ENCODE results near the gene GFRAL. TPM values are rescaled to one million over a fixed set of nuclear protein-coding genes. Genes with fewer than 3 reads are reported as not detected.

The GFRAL gene
- total RNA-seq, 2 experiments from 2014 or later = not detected

DNA sequence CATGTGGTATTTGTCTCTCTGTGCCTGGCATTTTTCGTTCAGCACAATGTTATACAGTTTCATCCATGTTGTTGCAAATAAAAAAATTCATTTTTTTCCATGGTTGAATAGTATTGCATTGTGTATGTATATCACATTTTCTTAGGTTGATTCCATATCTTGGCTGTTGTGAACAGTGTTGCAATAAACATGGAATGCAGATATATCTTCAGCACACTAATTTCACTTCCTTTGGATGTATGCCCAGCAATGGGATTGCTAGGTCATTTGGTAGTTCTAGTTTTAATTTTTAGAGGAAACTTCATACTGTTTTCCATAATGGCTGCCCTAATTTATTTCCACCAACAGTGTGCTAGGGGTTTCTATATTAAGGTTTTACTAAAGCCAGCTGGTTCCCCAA, 52.6 kb downstream of the GFRAL start:
- POLR2A ChIA-PET = no interaction called here
- Mint-ChIP-seq H3K27me3 (no peaks in the 10 kb centered on the region), H3K36me3 (ENCODE audit: low read depth) (no peaks in the 10 kb centered on the region), H3K4me1 (no peaks in the 10 kb centered on the region), H3K4me3 (no peak overlapping the region), H3K27ac (no peak overlapping the region), H3K9me3 (peaks cover 13% of the 10 kb centered on the region)
- DNase-seq = no peak
- CTCF ChIA-PET = no interaction called here

- no peaks in the 10 kb centered on the region for H3K27me3 Mint-ChIP-seq
- H3K4me1 Mint-ChIP-seq = no peaks in the 10 kb centered on the region
- no peak overlapping the region for H3K27ac Mint-ChIP-seq
- ChIA-PET POLR2A (no interaction called here), CTCF (no interaction called here)
- peaks cover 12% of the 10 kb centered on the region for H3K9me3 Mint-ChIP-seq
- no peak for DNase-seq
- H3K4me3 Mint-ChIP-seq = no peak overlapping the region
- no peaks in the 10 kb centered on the region for H3K36me3 Mint-ChIP-seq (ENCODE audit: low read depth)
These were observed 60.9 kb downstream of the GFRAL start for GRCh38 chr6:55388211-55388610.

DNA sequence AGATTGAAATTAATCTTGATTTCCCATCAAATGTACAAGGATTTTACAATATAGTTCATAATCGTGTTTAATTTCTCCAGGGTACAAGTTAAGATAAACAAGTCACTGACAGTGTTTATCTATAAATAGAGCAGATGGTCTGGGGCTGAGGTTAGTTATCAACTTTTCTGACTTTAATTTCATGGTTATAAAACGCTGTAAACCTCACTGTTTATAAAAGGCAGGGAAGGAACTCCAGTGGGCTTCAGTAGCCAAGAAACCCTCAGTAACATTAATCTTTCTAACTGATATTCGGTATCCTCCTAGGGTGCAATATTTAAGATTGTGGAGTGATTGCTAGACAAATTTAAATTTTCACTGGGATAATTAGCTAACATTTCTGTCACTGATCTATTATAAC, 68.6 kb downstream of the GFRAL start:
- Mint-ChIP-seq H3K27ac (no peak overlapping the region), H3K4me3 (no peak overlapping the region), H3K4me1 (no peaks in the 10 kb centered on the region), H3K27me3 (no peaks in the 10 kb centered on the region), H3K9me3 (peaks cover 7% of the 10 kb centered on the region), H3K36me3 (ENCODE audit: low read depth) (no peaks in the 10 kb centered on the region)
- no peak for DNase-seq
- CTCF ChIA-PET = no interaction called here
- POLR2A ChIA-PET = no interaction called here

- DNase-seq = no peak
- H3K4me1 Mint-ChIP-seq = no peaks in the 10 kb centered on the region
- POLR2A ChIA-PET = no interaction called here
- no peaks in the 10 kb centered on the region for H3K27me3 Mint-ChIP-seq
- no peaks in the 10 kb centered on the region for H3K36me3 Mint-ChIP-seq (ENCODE audit: low read depth)
- CTCF ChIA-PET = no interaction called here
- H3K4me3 Mint-ChIP-seq = no peak overlapping the region
- no peaks in the 10 kb centered on the region for H3K9me3 Mint-ChIP-seq
- no peak overlapping the region for H3K27ac Mint-ChIP-seq
These were observed 70.7 kb downstream of the GFRAL start for GRCh38 chr6:55397986-55398385.

DNA sequence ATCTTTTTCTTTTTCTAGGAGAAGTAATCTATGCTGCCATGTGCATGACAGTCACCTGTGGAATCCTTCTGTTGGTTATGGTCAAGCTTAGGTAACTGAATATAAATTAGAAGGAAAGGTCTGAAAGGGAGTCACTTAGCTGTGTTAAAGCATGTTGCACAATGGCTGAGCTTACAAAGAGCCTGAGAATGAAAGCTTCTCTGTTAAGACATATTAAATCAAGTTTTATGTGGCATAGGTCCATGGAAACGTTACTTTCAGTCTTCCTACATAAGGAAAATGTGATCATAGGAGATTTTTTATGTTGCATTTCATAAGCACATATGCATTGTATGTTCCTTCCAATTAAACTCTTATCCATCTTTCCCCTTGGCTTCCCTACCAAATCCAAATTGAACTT, 72.1 kb downstream of the GFRAL start:
- CTCF ChIA-PET = interaction anchor here (0.6 kb wide), 1 partner anchor 9 kb away, joined by 3 read pairs; no protein-coding TSS in a partner anchor
- POLR2A ChIA-PET = no interaction called here

DNA sequence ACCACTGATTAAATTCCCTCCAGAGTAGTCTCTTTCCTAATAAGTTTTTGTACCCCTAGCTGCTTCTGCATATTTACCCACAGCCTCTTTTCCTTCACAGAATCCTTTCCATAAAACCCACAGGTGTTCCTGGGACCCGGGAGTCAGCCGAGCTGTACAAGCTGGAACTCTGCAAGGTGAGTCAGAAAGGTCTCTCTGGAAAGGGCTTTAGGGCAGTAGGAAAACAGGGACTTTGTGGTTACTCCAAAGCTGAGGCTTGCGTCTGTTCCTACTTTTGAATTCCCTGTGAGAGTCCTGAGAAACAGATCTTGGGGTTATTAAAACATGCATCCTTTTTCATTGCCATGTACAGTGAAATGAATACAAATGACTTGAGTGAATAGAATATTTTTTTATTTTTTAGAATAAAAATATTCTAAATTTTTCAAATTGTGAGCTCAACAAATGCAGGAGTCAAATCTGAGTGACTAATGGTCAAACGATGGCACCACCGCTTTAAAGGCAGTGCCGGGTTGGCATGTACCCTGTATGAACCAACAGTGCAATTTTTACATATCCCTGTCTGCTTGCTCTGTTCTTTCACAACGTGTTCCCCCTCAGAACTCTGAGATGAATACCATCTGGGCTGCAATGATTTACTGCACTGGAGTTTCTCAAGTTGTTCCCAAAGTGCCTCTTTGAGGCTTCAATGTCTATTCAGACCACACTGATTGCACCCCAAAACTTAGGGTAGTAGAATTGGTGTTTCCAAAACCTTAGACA, 78.4 kb downstream of the GFRAL start:
- Mint-ChIP-seq H3K36me3 (ENCODE audit: low read depth) (no peaks in the 10 kb centered on the region), H3K4me1 (no peaks in the 10 kb centered on the region), H3K27ac (no peak overlapping the region), H3K9me3 (peaks cover 9% of the 10 kb centered on the region), H3K4me3 (no peak overlapping the region), H3K27me3 (no peaks in the 10 kb centered on the region)
- ChIA-PET POLR2A (no interaction called here), CTCF (no interaction called here)
- DNase-seq = no peak

More for the DNA sequence above, 72.1 kb downstream of the GFRAL start:
- Mint-ChIP-seq H3K4me1 (no peaks in the 10 kb centered on the region), H3K9me3 (no peaks in the 10 kb centered on the region), H3K4me3 (no peak overlapping the region), H3K36me3 (ENCODE audit: low read depth) (no peaks in the 10 kb centered on the region), H3K27me3 (no peaks in the 10 kb centered on the region), H3K27ac (no peak overlapping the region)
- DNase-seq = no peak

GRCh38 chr6:55410674-55411073, 83.4 kb downstream of the GFRAL start:
- ChIA-PET POLR2A (no interaction called here), CTCF (no interaction called here)
- DNase-seq = no peak
- no peak overlapping the region for H3K27ac Mint-ChIP-seq
- no peaks in the 10 kb centered on the region for H3K4me1 Mint-ChIP-seq
- no peaks in the 10 kb centered on the region for H3K27me3 Mint-ChIP-seq
- H3K36me3 Mint-ChIP-seq (ENCODE audit: low read depth) = no peaks in the 10 kb centered on the region
- H3K9me3 Mint-ChIP-seq = peaks cover 12% of the 10 kb centered on the region
- H3K4me3 Mint-ChIP-seq = no peak overlapping the region

GRCh38 chr6:55423933-55424332, 96.7 kb downstream of the GFRAL start:
- POLR2A ChIA-PET = no interaction called here
- no peak overlapping the region for H3K27ac Mint-ChIP-seq
- H3K4me3 Mint-ChIP-seq = no peak overlapping the region

GRCh38 chr6:55433446-55434130, 106.3 kb downstream of the GFRAL start:
- Mint-ChIP-seq H3K9me3 (peaks cover 3% of the 10 kb centered on the region), H3K27me3 (no peaks in the 10 kb centered on the region), H3K4me1 (no peaks in the 10 kb centered on the region), H3K4me3 (no peak overlapping the region), H3K27ac (no peak overlapping the region), H3K36me3 (ENCODE audit: low read depth) (no peaks in the 10 kb centered on the region)
- DNase-seq = no peak
- ChIA-PET CTCF (no interaction called here), POLR2A (no interaction called here)

More at GRCh38 chr6:55423933-55424332, 96.7 kb downstream of the GFRAL start:
- Mint-ChIP-seq H3K9me3 (peaks cover 7% of the 10 kb centered on the region), H3K4me1 (no peaks in the 10 kb centered on the region), H3K27me3 (no peaks in the 10 kb centered on the region), H3K36me3 (ENCODE audit: low read depth) (no peaks in the 10 kb centered on the region)
- CTCF ChIA-PET = no interaction called here
- DNase-seq = no peak

DNA sequence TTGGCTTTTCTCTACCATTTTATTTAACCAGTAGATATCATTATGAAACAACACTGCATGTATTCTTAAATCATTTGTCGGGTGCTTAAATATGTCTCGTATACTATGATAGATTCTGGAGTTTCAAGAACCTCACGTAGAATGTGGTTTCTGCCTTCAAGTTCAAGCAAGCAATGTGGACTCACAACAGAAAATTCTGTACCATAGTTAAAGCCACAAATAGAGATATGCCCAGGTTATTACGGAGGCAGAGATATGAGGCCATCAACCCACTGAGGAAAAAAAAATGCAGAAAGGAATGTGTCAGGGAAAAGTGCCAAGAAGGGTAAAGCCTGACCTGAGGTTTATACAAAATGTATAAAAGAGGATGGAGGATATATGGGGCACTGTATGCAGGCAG, 109.9 kb downstream of the GFRAL start:
- Mint-ChIP-seq H3K4me1 (no peaks in the 10 kb centered on the region), H3K4me3 (no peak overlapping the region), H3K27me3 (no peaks in the 10 kb centered on the region), H3K27ac (no peak overlapping the region), H3K9me3 (peaks cover 7% of the 10 kb centered on the region), H3K36me3 (ENCODE audit: low read depth) (no peaks in the 10 kb centered on the region)
- DNase-seq = no peak
- ChIA-PET CTCF (no interaction called here), POLR2A (no interaction called here)

GRCh38 chr6:55438203-55438602, 110.9 kb downstream of the GFRAL start:
- no peak for DNase-seq
- POLR2A ChIA-PET = no interaction called here
- H3K4me1 Mint-ChIP-seq = no peaks in the 10 kb centered on the region
- CTCF ChIA-PET = no interaction called here
- no peaks in the 10 kb centered on the region for H3K27me3 Mint-ChIP-seq
- H3K4me3 Mint-ChIP-seq = no peak overlapping the region
- no peak overlapping the region for H3K27ac Mint-ChIP-seq
- no peaks in the 10 kb centered on the region for H3K36me3 Mint-ChIP-seq (ENCODE audit: low read depth)
- peaks cover 7% of the 10 kb centered on the region for H3K9me3 Mint-ChIP-seq

GRCh38 chr6:55443238-55444134, 116.2 kb downstream of the GFRAL start:
- no peak overlapping the region for H3K27ac Mint-ChIP-seq
- H3K36me3 Mint-ChIP-seq (ENCODE audit: low read depth) = no peaks in the 10 kb centered on the region
- H3K4me1 Mint-ChIP-seq = no peaks in the 10 kb centered on the region
- POLR2A ChIA-PET = no interaction called here
- no peak for DNase-seq
- H3K9me3 Mint-ChIP-seq = peaks cover 4% of the 10 kb centered on the region
- CTCF ChIA-PET = interaction anchor here (0.7 kb wide), 1 partner anchor 12 kb away, joined by 3 read pairs; no protein-coding TSS in a partner anchor
- H3K27me3 Mint-ChIP-seq = no peaks in the 10 kb centered on the region
- no peak overlapping the region for H3K4me3 Mint-ChIP-seq

DNA sequence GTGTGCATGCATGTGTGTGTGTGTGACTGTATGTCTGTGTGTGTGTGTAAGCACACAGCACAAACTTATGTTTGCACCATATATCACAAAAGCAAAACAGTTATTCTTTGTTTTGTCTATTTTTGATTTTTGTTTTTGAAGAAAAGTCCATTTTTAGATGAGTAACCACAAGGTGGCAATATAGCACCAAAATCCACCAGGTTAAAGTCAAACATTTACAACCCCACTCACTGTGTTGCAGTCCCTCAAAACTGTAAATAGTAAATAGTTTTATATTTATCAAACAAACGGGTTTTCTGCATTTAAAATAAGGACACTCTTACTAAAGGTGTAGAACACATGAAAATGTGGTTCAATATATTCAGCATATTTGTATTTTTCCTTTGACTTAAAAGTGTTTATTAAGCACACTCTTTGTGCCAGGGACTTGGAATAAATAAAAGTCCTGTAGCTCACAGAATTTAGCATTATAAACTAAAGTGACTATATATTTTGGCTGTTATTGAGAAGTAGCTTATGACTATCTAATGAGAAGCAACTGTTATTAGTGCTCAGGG, 118.5 kb downstream of the GFRAL start:
- ChIA-PET CTCF (no interaction called here), POLR2A (no interaction called here)
- Mint-ChIP-seq H3K36me3 (ENCODE audit: low read depth) (no peaks in the 10 kb centered on the region), H3K4me1 (no peaks in the 10 kb centered on the region), H3K27ac (no peak overlapping the region), H3K27me3 (no peaks in the 10 kb centered on the region), H3K4me3 (no peak overlapping the region), H3K9me3 (peaks cover 4% of the 10 kb centered on the region)
- no peak for DNase-seq

All from activated CD4-positive, alpha-beta memory T cell treated with anti-CD3 and anti-CD28 coated beads, Interleukin-2, amount 10 ng/mL, durations not matched to agents 7 days and 5 days (primary cell).